ENCODE data around the gene RPLP2. TPM values are rescaled to one million over a fixed set of nuclear protein-coding genes. Genes with fewer than 3 reads are reported as not detected.

Gene RPLP2
- total and polyA plus RNA-seq, 4 experiments from 2014 or later = 1,822 to 5,155 (median 4,314) TPM

- Mint-ChIP-seq H3K27me3 (no peaks in the 10 kb centered on the region), H3K36me3 (peaks cover 0 to 24% of the 10 kb centered on the region in 2 donors), H3K4me1 (peaks cover 0 to 8% (median under 1%) of the 10 kb centered on the region in 4 donors), H3K4me3 (no peak overlapping the region), H3K9me3 (no peaks in the 10 kb centered on the region), H3K27ac (no peak overlapping the region)
- Histone ChIP-seq H3K36me3 (ENCODE audit: insufficient read depth, low read length) (peaks cover 26% of the 10 kb centered on the region), H3K4me1 (ENCODE audit: insufficient read depth, low read length) (peaks cover 3% of the 10 kb centered on the region), H3K27me3 (ENCODE audit: insufficient read depth, low read length) (no peaks in the 10 kb centered on the region), H3K4me3 (ENCODE audit: low read length in 2 of 2) (no peak overlapping the region), H3K27ac (ENCODE audit: low read depth, low read length) (no peak overlapping the region), H3K9me3 (ENCODE audit: control insufficient read depth in 1 of 2, low read length in 2 of 2) (no peaks in the 10 kb centered on the region)
- POLR2A ChIA-PET (ENCODE audit: partially characterized antibody) = no interaction called here
- no peak for DNase-seq
- intact Hi-C loops (cut with micrococcal nuclease) = no loop called here
- CTCF ChIA-PET (ENCODE audit: partially characterized antibody) = no interaction called here
Observed at GRCh38 chr11:769887-770641, 39.7 kb upstream of the RPLP2 start.

- H3K9me3 Mint-ChIP-seq = no peaks in the 10 kb centered on the region
- intact Hi-C loops (cut with micrococcal nuclease) = no loop called here
- CTCF ChIA-PET (ENCODE audit: partially characterized antibody) = no interaction called here
- DNase-seq = no peak
- H3K27ac ChIP-seq (ENCODE audit: low read depth, low read length) = no peak overlapping the region
- no peak overlapping the region for H3K27ac Mint-ChIP-seq
- POLR2A ChIA-PET (ENCODE audit: partially characterized antibody) = no interaction called here
- H3K36me3 Mint-ChIP-seq = peaks cover 0 to 20% of the 10 kb centered on the region in 2 donors
- H3K4me3 Mint-ChIP-seq = peak overlapping the region in 1 of 8 donors; percentile 11
- no peaks in the 10 kb centered on the region for H3K27me3 ChIP-seq (ENCODE audit: insufficient read depth, low read length)
- H3K36me3 ChIP-seq (ENCODE audit: insufficient read depth, low read length) = peaks cover 23% of the 10 kb centered on the region
- H3K27me3 Mint-ChIP-seq = no peaks in the 10 kb centered on the region
- no peaks in the 10 kb centered on the region for H3K9me3 ChIP-seq (ENCODE audit: control insufficient read depth in 1 of 2, low read length in 2 of 2)
- peaks cover 11% of the 10 kb centered on the region for H3K4me1 ChIP-seq (ENCODE audit: insufficient read depth, low read length)
- H3K4me1 Mint-ChIP-seq = peaks cover 1 to 16% (median 4%) of the 10 kb centered on the region in 4 donors
- H3K4me3 ChIP-seq (ENCODE audit: low read length in 2 of 2) = no peak overlapping the region
Observed at GRCh38 chr11:770642-771616, 38.8 kb upstream of the RPLP2 start.

- Mint-ChIP-seq H3K27ac (no peak overlapping the region), H3K4me3 (no peak overlapping the region), H3K27me3 (no peaks in the 10 kb centered on the region), H3K4me1 (peaks cover 3 to 24% (median 9%) of the 10 kb centered on the region in 4 donors), H3K36me3 (peaks cover 0 to 19% of the 10 kb centered on the region in 2 donors), H3K9me3 (no peaks in the 10 kb centered on the region)
- ChIA-PET POLR2A (ENCODE audit: partially characterized antibody) (no interaction called here), CTCF (ENCODE audit: partially characterized antibody) (no interaction called here)
- Histone ChIP-seq H3K27ac (ENCODE audit: low read depth, low read length) (no peak overlapping the region), H3K4me3 (ENCODE audit: low read length in 2 of 2) (no peak overlapping the region), H3K36me3 (ENCODE audit: insufficient read depth, low read length) (peaks cover 15% of the 10 kb centered on the region), H3K4me1 (ENCODE audit: insufficient read depth, low read length) (peaks cover 19% of the 10 kb centered on the region), H3K27me3 (ENCODE audit: insufficient read depth, low read length) (no peaks in the 10 kb centered on the region), H3K9me3 (ENCODE audit: control insufficient read depth in 1 of 2, low read length in 2 of 2) (no peaks in the 10 kb centered on the region)
- DNase-seq = no peak
- intact Hi-C loops (cut with micrococcal nuclease) = no loop called here
Observed at GRCh38 chr11:771617-772204, 38.1 kb upstream of the RPLP2 start.

GRCh38 chr11:772429-773390 lies 37.1 kb upstream of the RPLP2 start:
- H3K36me3 Mint-ChIP-seq = peaks cover 0 to 15% of the 10 kb centered on the region in 2 donors
- H3K4me1 Mint-ChIP-seq = peaks cover 3 to 24% (median 9%) of the 10 kb centered on the region in 4 donors
- POLR2A ChIA-PET (ENCODE audit: partially characterized antibody) = no interaction called here

GRCh38 chr11:773425-773824 lies 36.3 kb upstream of the RPLP2 start:
- Histone ChIP-seq H3K4me3 (ENCODE audit: low read length in 2 of 2) (no peak overlapping the region), H3K9me3 (ENCODE audit: control insufficient read depth in 1 of 2, low read length in 2 of 2) (no peaks in the 10 kb centered on the region), H3K36me3 (ENCODE audit: insufficient read depth, low read length) (peaks cover 14% of the 10 kb centered on the region), H3K27me3 (ENCODE audit: insufficient read depth, low read length) (no peaks in the 10 kb centered on the region), H3K27ac (ENCODE audit: low read depth, low read length) (no peak overlapping the region), H3K4me1 (ENCODE audit: insufficient read depth, low read length) (peaks cover 26% of the 10 kb centered on the region)
- no peak overlapping the region for H3K4me3 Mint-ChIP-seq
- ChIA-PET POLR2A (ENCODE audit: partially characterized antibody) (no interaction called here), CTCF (ENCODE audit: partially characterized antibody) (interaction anchor here (0.9 kb wide), 1 partner anchor 10 kb away, joined by 3 read pairs; no protein-coding TSS in a partner anchor)
- H3K4me1 Mint-ChIP-seq = peaks cover 3 to 29% (median 9%) of the 10 kb centered on the region in 4 donors
- H3K36me3 Mint-ChIP-seq = peaks cover 0 to 15% of the 10 kb centered on the region in 2 donors
- no peak for DNase-seq
- H3K27ac Mint-ChIP-seq = no peak overlapping the region
- intact Hi-C loops (cut with micrococcal nuclease) = no loop called here
- no peaks in the 10 kb centered on the region for H3K9me3 Mint-ChIP-seq
- H3K27me3 Mint-ChIP-seq = no peaks in the 10 kb centered on the region

More at GRCh38 chr11:772429-773390, 37.1 kb upstream of the RPLP2 start:
- H3K9me3 ChIP-seq (ENCODE audit: control insufficient read depth in 1 of 2, low read length in 2 of 2) = no peaks in the 10 kb centered on the region
- H3K27me3 ChIP-seq (ENCODE audit: insufficient read depth, low read length) = no peaks in the 10 kb centered on the region
- peak overlapping the region in 1 of 7 donors; percentile 29 for H3K27ac Mint-ChIP-seq
- no peaks in the 10 kb centered on the region for H3K27me3 Mint-ChIP-seq
- DNase-seq = no peak
- intact Hi-C loops (cut with micrococcal nuclease) = no loop called here
- CTCF ChIA-PET (ENCODE audit: partially characterized antibody) = no interaction called here
- H3K27ac ChIP-seq (ENCODE audit: low read depth, low read length) = no peak overlapping the region
- H3K4me3 ChIP-seq (ENCODE audit: low read length in 2 of 2) = no peak overlapping the region
- H3K36me3 ChIP-seq (ENCODE audit: insufficient read depth, low read length) = peaks cover 14% of the 10 kb centered on the region
- H3K4me1 ChIP-seq (ENCODE audit: insufficient read depth, low read length) = peaks cover 19% of the 10 kb centered on the region
- H3K9me3 Mint-ChIP-seq = no peaks in the 10 kb centered on the region
- H3K4me3 Mint-ChIP-seq = no peak overlapping the region

GRCh38 chr11:773830-774229 lies 35.9 kb upstream of the RPLP2 start:
- Mint-ChIP-seq H3K27ac (no peak overlapping the region), H3K4me3 (no peak overlapping the region)
- DNase-seq = no peak

More at GRCh38 chr11:773830-774229, 35.9 kb upstream of the RPLP2 start:
- no peaks in the 10 kb centered on the region for H3K9me3 Mint-ChIP-seq
- POLR2A ChIA-PET (ENCODE audit: partially characterized antibody) = no interaction called here
- no peaks in the 10 kb centered on the region for H3K27me3 Mint-ChIP-seq
- peaks cover 14% of the 10 kb centered on the region for H3K36me3 ChIP-seq (ENCODE audit: insufficient read depth, low read length)
- H3K4me3 ChIP-seq (ENCODE audit: low read length in 2 of 2) = no peak overlapping the region
- peaks cover 3 to 31% (median 9%) of the 10 kb centered on the region in 4 donors for H3K4me1 Mint-ChIP-seq
- CTCF ChIA-PET (ENCODE audit: partially characterized antibody) = interaction anchor here (0.9 kb wide), 1 partner anchor 10 kb away, joined by 3 read pairs; no protein-coding TSS in a partner anchor
- no peaks in the 10 kb centered on the region for H3K9me3 ChIP-seq (ENCODE audit: control insufficient read depth in 1 of 2, low read length in 2 of 2)
- intact Hi-C loops (cut with micrococcal nuclease) = no loop called here
- peaks cover 0 to 15% of the 10 kb centered on the region in 2 donors for H3K36me3 Mint-ChIP-seq
- peaks cover 30% of the 10 kb centered on the region for H3K4me1 ChIP-seq (ENCODE audit: insufficient read depth, low read length)
- H3K27ac ChIP-seq (ENCODE audit: low read depth, low read length) = no peak overlapping the region
- no peaks in the 10 kb centered on the region for H3K27me3 ChIP-seq (ENCODE audit: insufficient read depth, low read length)
